ENCODE data around the gene GGT6. TPM values are rescaled to one million over a fixed set of nuclear protein-coding genes. Genes with fewer than 3 reads are reported as not detected.
A peak's percentile ranks its signal among the peaks of the same experiment; 100 is the strongest.

The GGT6 gene
- total RNA-seq, 1 donor = not detected

GRCh38 chr17:4566785-4567184 is 6.4 kb upstream of the GGT6 start:
- peak; percentile 52 for DNase-seq (ENCODE audit: low read depth)
- peak; percentile 83 for TF ChIP-seq CTCF (IDR thresholded peaks at IDR 0.05; ENCODE audit: insufficient read depth, low read length)
- no peak overlapping the region for H3K4me3 ChIP-seq (ENCODE audit: low read depth, low read length)

GRCh38 chr17:4565209-4566141 is 5.1 kb upstream of the GGT6 start:
- DNase-seq (ENCODE audit: low read depth) = peak; percentile 80
- peak; percentile 93 for TF ChIP-seq CTCF (IDR thresholded peaks at IDR 0.05; ENCODE audit: insufficient read depth, low read length)

GRCh38 chr17:4562015-4562969 is 1.9 kb upstream of the GGT6 start:
- peak; percentile 73 for DNase-seq (ENCODE audit: low read depth)
- H3K4me3 ChIP-seq (ENCODE audit: low read depth, low read length) = peak overlapping the region; percentile 11
- peak; percentile 23 for TF ChIP-seq CTCF (IDR thresholded peaks at IDR 0.05; ENCODE audit: insufficient read depth, low read length)

More at GRCh38 chr17:4565209-4566141, 5.1 kb upstream of the GGT6 start:
- H3K4me3 ChIP-seq (ENCODE audit: low read depth, low read length) = no peak overlapping the region

- peak; percentile 39 for DNase-seq (ENCODE audit: low read depth)
- TF ChIP-seq CTCF (IDR thresholded peaks at IDR 0.05; ENCODE audit: insufficient read depth, low read length) = no peak
- H3K4me3 ChIP-seq (ENCODE audit: low read depth, low read length) = no peak overlapping the region
Measured at GRCh38 chr17:4560837-4561256, 470 bp upstream of the GGT6 start.

GRCh38 chr17:4559966-4560365 is 411 bp downstream of the GGT6 start:
- no peak for DNase-seq (ENCODE audit: low read depth)
- TF ChIP-seq CTCF (IDR thresholded peaks at IDR 0.05; ENCODE audit: insufficient read depth, low read length) = no peak
- no peak overlapping the region for H3K4me3 ChIP-seq (ENCODE audit: low read depth, low read length)

GRCh38 chr17:4559139-4559791 is 1.1 kb downstream of the GGT6 start:
- H3K4me3 ChIP-seq (ENCODE audit: low read depth, low read length) = no peak overlapping the region
- no peak for TF ChIP-seq CTCF (IDR thresholded peaks at IDR 0.05; ENCODE audit: insufficient read depth, low read length)
- DNase-seq (ENCODE audit: low read depth) = no peak

Data from fibroblast of the aortic adventitia (primary cell).